Peyer's patch (tissue), 4 donors: Measurements from ENCODE around the gene SLC35G4. TPM values are rescaled to one million over a fixed set of nuclear protein-coding genes. Genes with fewer than 3 reads are reported as not detected.

Source experiments
- DNase-seq, 3 donors: peaks; one replicate each; pipeline ENCODE4 v3.0.0-alpha.2; 2017 to 2019
- H3K27ac ChIP-seq, 4 donors: fragments of 200-600 bp; sonication (generic); one replicate each; pipeline ENCODE4 v1.5.1; 2016 to 2019
- H3K27me3 ChIP-seq, 2 donors: fragments of 200-600 bp; sonication (generic); one replicate each; pipeline ENCODE4 v1.5.1; 2019
- H3K36me3 ChIP-seq, 3 donors: fragments of 200-600 bp; sonication (generic); one replicate each; pipeline ENCODE4 v1.5.1; 2016 to 2019
- H3K4me1 ChIP-seq, 4 donors: fragments of 200-600 bp; sonication (generic); one replicate each; pipeline ENCODE4 v1.5.1; 2016 to 2019
- H3K4me3 ChIP-seq, 4 donors: fragments of 200-600 bp; sonication (generic); 1 replicate in 3 of 4; 2 replicates in 1 of 4; pipeline ENCODE4 v1.5.1; 2016 to 2019; ENCODE audit warnings: mild to moderate bottlenecking in 1 of 4
- H3K9me3 ChIP-seq, 4 donors: fragments of 200-600 bp; sonication (generic); one replicate each; pipeline ENCODE4 v1.5.1; 2016 to 2019; ENCODE audit warnings: mild to moderate bottlenecking in 1 of 4
- POLR2A ChIP-seq, 2 donors: fragments of 450-650 bp; IDR thresholded peaks; one replicate each; pipeline ENCODE4 v1.5.1; 2017; ENCODE audit warnings: antibody characterized with exemption in 2 of 2, mild to moderate bottlenecking in 2 of 2, moderate library complexity in 2 of 2
- total RNA-seq, 4 donors: library from RNA; depleted of rRNA; stranded (reverse); fragments of >200 nt; gene quantifications; one replicate each; pipeline ENCODE4 v1.1.0, GENCODE V29; 2016
- TF ChIP-seq, protein P1 (sequence below), 6 experiments: fragments of 450-650 bp in 4 of 6; fragments of 200-600 bp in 2 of 6; sonication (generic) in 1 of 6; IDR thresholded peaks; one replicate each; pipeline ENCODE4 v1.5.1; 2017 to 2019; ENCODE audit warnings: antibody characterized with exemption in 6 of 6, mild to moderate bottlenecking in 3 of 6, moderate library complexity in 1 of 6

SLC35G4 gene
- total RNA-seq, 4 donors from 2014 or later: not detected

DNA sequence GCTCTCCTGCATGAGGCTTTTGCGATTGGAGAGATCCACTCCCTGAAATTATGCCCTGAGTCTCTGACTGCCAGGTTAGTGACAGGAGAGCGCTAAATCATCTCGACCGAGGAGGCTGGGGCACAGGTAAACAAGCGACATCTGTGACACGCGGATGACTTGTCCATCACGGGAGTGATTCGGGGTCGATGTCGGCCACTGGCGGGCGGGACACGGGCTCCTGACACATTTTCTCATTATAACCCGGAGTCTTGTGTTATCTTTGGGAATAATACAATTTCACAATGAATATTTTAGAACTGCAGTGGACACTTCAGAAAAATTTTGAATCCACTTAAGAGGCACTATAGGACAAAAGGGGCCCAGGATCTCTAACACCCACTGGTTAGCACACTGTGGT, 29.5 kb upstream of the SLC35G4 start:
- H3K4me3 ChIP-seq: no peak overlapping the region
- no peak overlapping the region for H3K27ac ChIP-seq
- no peak for DNase-seq
- H3K4me1 ChIP-seq: no peaks in the 10 kb centered on the region
- no peaks in the 10 kb centered on the region for H3K36me3 ChIP-seq
- H3K9me3 ChIP-seq: no peaks in the 10 kb centered on the region
- no peak for TF ChIP-seq POLR2A (IDR thresholded peaks at IDR 0.05)
- TF ChIP-seq, protein P1, sequence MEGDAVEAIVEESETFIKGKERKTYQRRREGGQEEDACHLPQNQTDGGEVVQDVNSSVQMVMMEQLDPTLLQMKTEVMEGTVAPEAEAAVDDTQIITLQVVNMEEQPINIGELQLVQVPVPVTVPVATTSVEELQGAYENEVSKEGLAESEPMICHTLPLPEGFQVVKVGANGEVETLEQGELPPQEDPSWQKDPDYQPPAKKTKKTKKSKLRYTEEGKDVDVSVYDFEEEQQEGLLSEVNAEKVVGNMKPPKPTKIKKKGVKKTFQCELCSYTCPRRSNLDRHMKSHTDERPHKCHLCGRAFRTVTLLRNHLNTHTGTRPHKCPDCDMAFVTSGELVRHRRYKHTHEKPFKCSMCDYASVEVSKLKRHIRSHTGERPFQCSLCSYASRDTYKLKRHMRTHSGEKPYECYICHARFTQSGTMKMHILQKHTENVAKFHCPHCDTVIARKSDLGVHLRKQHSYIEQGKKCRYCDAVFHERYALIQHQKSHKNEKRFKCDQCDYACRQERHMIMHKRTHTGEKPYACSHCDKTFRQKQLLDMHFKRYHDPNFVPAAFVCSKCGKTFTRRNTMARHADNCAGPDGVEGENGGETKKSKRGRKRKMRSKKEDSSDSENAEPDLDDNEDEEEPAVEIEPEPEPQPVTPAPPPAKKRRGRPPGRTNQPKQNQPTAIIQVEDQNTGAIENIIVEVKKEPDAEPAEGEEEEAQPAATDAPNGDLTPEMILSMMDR (IDR thresholded peaks at IDR 0.05): no peak
- H3K27me3 ChIP-seq: no peaks in the 10 kb centered on the region

DNA sequence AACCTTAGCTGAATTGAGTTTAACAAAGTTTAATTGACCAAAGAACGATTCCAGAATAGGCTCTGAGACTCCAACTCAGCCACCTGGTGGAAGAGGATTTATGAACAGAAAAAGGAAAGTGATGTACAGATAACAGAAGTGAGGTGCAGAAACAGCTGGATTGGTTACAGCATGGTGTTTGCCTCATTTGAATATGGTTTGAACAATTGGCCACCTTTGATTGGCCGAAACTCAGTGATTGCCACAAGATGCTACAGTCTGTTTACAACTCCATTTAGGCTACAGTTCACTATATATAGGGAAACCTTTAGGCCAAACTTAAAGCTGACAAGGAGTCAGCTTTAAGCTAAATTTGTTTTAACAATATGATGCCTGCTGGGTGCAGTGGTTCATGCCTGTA, 28.1 kb upstream of the SLC35G4 start:
- TF ChIP-seq, protein P1 (IDR thresholded peaks at IDR 0.05): no peak
- no peak for TF ChIP-seq POLR2A (IDR thresholded peaks at IDR 0.05)
- Histone ChIP-seq H3K36me3 (no peaks in the 10 kb centered on the region), H3K27ac (no peak overlapping the region), H3K4me3 (no peak overlapping the region), H3K9me3 (no peaks in the 10 kb centered on the region), H3K4me1 (no peaks in the 10 kb centered on the region), H3K27me3 (no peaks in the 10 kb centered on the region)
- no peak for DNase-seq

DNA sequence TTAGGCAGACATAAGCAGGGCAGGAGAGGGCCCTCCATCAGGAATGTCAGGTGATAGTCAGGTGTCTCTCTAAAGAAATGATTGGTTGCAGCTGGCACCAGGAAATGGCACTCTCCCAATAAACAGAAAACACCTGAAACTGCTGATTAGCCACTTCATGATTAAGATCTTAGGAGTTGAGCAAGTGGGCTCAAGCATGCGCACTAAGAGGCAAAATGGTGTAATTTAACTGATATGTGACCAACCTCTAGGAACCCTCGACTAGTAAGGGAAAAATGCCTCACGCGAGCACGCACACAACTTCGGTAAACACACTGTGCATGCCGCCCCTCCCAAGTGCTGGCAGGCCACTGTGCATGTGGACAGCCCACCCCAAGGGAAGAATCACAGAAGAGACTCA, 23.8 kb upstream of the SLC35G4 start:
- Histone ChIP-seq H3K9me3 (no peaks in the 10 kb centered on the region), H3K27me3 (no peaks in the 10 kb centered on the region), H3K36me3 (no peaks in the 10 kb centered on the region), H3K4me3 (no peak overlapping the region), H3K27ac (no peak overlapping the region), H3K4me1 (no peaks in the 10 kb centered on the region)
- TF ChIP-seq, protein P1 (IDR thresholded peaks at IDR 0.05): no peak
- TF ChIP-seq POLR2A (IDR thresholded peaks at IDR 0.05): no peak
- no peak for DNase-seq

DNA sequence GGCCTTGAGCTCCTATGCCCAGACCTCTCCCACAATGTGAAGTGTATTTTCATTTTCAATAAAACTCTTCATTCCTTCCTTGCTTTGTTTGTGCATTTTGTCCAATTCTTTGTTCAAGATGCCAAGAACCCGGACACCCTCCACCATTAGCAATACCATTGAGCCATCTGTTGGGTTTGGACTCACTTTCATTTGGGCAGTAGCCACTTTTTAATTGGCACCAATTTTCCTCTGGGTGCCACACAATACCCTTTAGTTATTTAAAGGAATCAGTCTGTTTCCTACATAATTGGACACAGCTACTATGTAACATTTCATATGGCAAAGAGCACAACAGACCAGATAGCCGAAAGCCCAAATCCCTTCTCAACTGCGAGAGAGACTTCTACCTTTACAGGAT, 22.5 kb upstream of the SLC35G4 start:
- no peaks in the 10 kb centered on the region for H3K36me3 ChIP-seq
- no peak for TF ChIP-seq POLR2A (IDR thresholded peaks at IDR 0.05)

DNA sequence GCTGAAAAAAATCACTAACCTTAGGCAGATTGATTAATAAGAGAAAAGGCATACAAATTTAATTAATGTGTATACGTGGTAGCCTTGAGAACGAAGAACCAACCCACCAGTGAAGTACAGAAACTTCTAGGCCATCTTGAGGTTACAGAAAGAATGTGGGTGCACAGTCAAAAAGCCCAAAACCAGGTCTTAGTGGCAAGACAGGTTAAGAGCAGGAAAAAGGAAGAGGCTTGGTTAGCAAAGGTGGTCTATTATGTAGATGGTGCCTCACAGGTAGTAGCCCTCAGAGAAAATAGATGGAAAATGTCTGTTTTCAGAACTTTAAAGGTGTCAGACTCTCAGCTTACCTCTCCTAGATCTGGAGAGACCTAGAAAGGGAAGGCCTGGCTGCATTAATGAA, 22.0 kb upstream of the SLC35G4 start:
- no peaks in the 10 kb centered on the region for H3K4me1 ChIP-seq
- no peak overlapping the region for H3K27ac ChIP-seq
- no peak overlapping the region for H3K4me3 ChIP-seq
- H3K9me3 ChIP-seq: no peaks in the 10 kb centered on the region
- TF ChIP-seq, protein P1 (IDR thresholded peaks at IDR 0.05): no peak
- TF ChIP-seq POLR2A (IDR thresholded peaks at IDR 0.05): no peak
- H3K27me3 ChIP-seq: no peaks in the 10 kb centered on the region
- no peaks in the 10 kb centered on the region for H3K36me3 ChIP-seq
- no peak for DNase-seq

More for the DNA sequence above, 22.5 kb upstream of the SLC35G4 start:
- DNase-seq: no peak
- H3K27ac ChIP-seq: no peak overlapping the region
- H3K27me3 ChIP-seq: no peaks in the 10 kb centered on the region
- H3K9me3 ChIP-seq: no peaks in the 10 kb centered on the region
- no peak overlapping the region for H3K4me3 ChIP-seq
- H3K4me1 ChIP-seq: no peaks in the 10 kb centered on the region

DNA sequence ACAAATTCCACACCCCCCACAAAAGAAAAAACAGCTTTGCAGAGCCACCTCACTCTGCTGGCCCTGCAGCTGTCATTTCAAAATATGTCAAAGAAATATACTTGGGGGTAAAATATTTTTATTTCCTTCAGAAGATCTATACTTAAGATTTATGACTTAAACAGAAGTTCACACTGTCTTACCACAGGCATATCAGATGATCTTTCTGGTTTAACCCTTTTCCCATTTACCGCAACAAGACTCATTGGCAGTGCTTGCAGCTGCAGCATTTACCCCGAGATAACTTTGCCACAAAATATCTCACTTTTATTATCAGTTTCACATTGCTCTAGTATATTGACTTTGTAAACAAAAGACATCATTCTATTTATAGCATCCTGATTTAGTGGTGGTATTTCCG, 21.6 kb upstream of the SLC35G4 start:
- no peaks in the 10 kb centered on the region for H3K36me3 ChIP-seq
- no peaks in the 10 kb centered on the region for H3K4me1 ChIP-seq
- TF ChIP-seq, protein P1 (IDR thresholded peaks at IDR 0.05): no peak
- no peak for TF ChIP-seq POLR2A (IDR thresholded peaks at IDR 0.05)
- H3K9me3 ChIP-seq: no peaks in the 10 kb centered on the region
- H3K27ac ChIP-seq: no peak overlapping the region
- no peaks in the 10 kb centered on the region for H3K27me3 ChIP-seq
- no peak for DNase-seq
- H3K4me3 ChIP-seq: no peak overlapping the region
